Smooth muscle cell (in vitro differentiated cells): Measurements from ENCODE around the gene AMH. TPM values are rescaled to one million over a fixed set of nuclear protein-coding genes. Genes with fewer than 3 reads are reported as not detected.
A peak's percentile ranks its signal among the peaks of the same experiment; 100 is the strongest.

Experiments used
- DNase-seq: peaks from one replicate; lab custom pipeline; 2025; ENCODE audit not compliant: unreplicated experiment; lab: John Stamatoyannopoulos, UW
- H2AFZ ChIP-seq: fragments of 200-600 bp; sonication (generic); 2 replicates; pipeline ENCODE4 v1.6.0; 2016; ENCODE audit warnings: antibody characterized with exemption, low read depth, mild to moderate bottlenecking
- H3F3A ChIP-seq: fragments of 200-600 bp; sonication (generic); 2 replicates; pipeline ENCODE4 v1.6.0; 2017; ENCODE audit warnings: antibody characterized with exemption, low read depth
- H3K27ac ChIP-seq: fragments of 200-600 bp; sonication (generic); 2 replicates; pipeline ENCODE4 v1.5.1; 2016; ENCODE audit warnings: low read depth, mild to moderate bottlenecking
- H3K27me3 ChIP-seq: fragments of 200-600 bp; sonication (generic); 2 replicates; pipeline ENCODE4 v1.6.1; 2016; ENCODE audit warnings: low read depth, mild to moderate bottlenecking
- H3K36me3 ChIP-seq: fragments of 200-600 bp; sonication (generic); 2 replicates; pipeline ENCODE4 v1.5.1; 2016; ENCODE audit warnings: low read depth
- H3K4me1 ChIP-seq: fragments of 200-600 bp; sonication (generic); 2 replicates; pipeline ENCODE4 v1.5.1; 2016; ENCODE audit warnings: low read depth
- H3K4me2 ChIP-seq: fragments of 200-600 bp; sonication (generic); 2 replicates; pipeline ENCODE4 v1.6.0; 2016; ENCODE audit warnings: mild to moderate bottlenecking
- H3K4me3 ChIP-seq: fragments of 200-600 bp; sonication (generic); 2 replicates; pipeline ENCODE4 v1.5.1; 2016; ENCODE audit warnings: mild to moderate bottlenecking
- H3K79me2 ChIP-seq: fragments of 200-600 bp; sonication (generic); 2 replicates; pipeline ENCODE4 v1.6.0; 2016; ENCODE audit warnings: low read depth, mild to moderate bottlenecking
- H3K9ac ChIP-seq: fragments of 200-600 bp; sonication (generic); 2 replicates; pipeline ENCODE4 v1.6.0; 2016; ENCODE audit warnings: low read depth
- H3K9me3 ChIP-seq: fragments of 200-600 bp; sonication (generic); replicated peaks from 2 replicates; pipeline ENCODE4 v1.5.1; 2016; ENCODE audit warnings: low read depth
- H4K20me1 ChIP-seq: fragments of 200-600 bp; sonication (generic); 2 replicates; pipeline ENCODE4 v1.6.0; 2016; ENCODE audit warnings: low read depth
- CTCF ChIP-seq: fragments of 200-600 bp; sonication (generic); IDR thresholded peaks from 2 replicates; pipeline ENCODE4 v1.5.1; 2017; ENCODE audit warnings: borderline replicate concordance, mild to moderate bottlenecking, antibody characterized with exemption; ENCODE audit not compliant: insufficient read depth, poor library complexity, severe bottlenecking
- WGBS: methylation state at CpG from one replicate; pipeline ENCODE4 v1.1.7; 2016; ENCODE audit warnings: low lambda C conversion rate; 5-methylcytosine and 5-hydroxymethylcytosine counted together
- polyA plus RNA-seq: library from polyadenylated mRNA; unstranded; fragments of >200 nt; fragmentation: Nextera tagmentation; extraction: Ambion mirVana; gene quantifications from 2 replicates; pipeline ENCODE4 v1.2.1, GENCODE V29; 2016
- total RNA-seq: library from RNA; depleted of rRNA; stranded (reverse); fragments of >200 nt; gene quantifications from 2 replicates; pipeline ENCODE4 v1.2.3, GENCODE V29; 2014

Gene AMH
- total and polyA plus RNA-seq, 2 experiments from 2014 or later: 2.9 to 12.6 TPM

DNA sequence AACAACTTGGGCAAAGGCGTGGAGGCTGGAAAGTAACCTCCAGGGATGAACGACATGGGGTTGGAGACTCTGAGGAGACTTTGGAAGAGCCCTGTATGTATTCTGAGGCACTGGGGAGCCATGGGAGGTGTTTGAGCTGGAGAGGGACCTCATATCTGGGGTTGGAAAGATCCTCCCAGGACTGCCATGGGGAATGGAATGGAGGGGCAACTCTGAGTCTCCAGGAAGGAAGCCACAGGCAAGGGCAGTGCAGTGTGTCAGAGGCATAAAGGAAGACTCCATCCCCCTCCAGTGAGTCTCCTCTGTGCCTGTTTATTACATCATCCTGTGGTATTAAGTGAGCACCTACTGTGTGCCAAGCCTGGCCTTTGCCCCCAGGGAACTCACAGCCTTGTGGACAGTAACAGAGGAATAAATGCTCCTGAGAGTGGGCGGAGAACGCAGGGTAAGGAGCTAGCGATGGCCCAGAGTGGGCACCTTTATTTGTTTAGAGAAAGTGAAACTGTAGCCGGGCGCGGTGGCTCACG, 25.1 kb downstream of the AMH start:
- TF ChIP-seq CTCF: no peak
- H3K27ac ChIP-seq: peak overlapping the region; percentile 56
- 89% methylated on average over 9 of the region's 9 CpGs for WGBS
- H3K4me2 ChIP-seq: no peak overlapping the region
- H3K4me3 ChIP-seq: no peak overlapping the region
- H3K27me3 ChIP-seq: no peaks in the 10 kb centered on the region
- peaks cover 57% of the 10 kb centered on the region for H3K79me2 ChIP-seq
- H3K9me3 ChIP-seq: no peaks in the 10 kb centered on the region
- H4K20me1 ChIP-seq: peaks cover 88% of the 10 kb centered on the region
- H3K36me3 ChIP-seq: no peaks in the 10 kb centered on the region
- H2AFZ ChIP-seq: no peak overlapping the region
- no peak for DNase-seq
- no peak overlapping the region for H3K9ac ChIP-seq
- H3F3A ChIP-seq: peaks cover 36% of the 10 kb centered on the region
- H3K4me1 ChIP-seq: peaks cover 24% of the 10 kb centered on the region

DNA sequence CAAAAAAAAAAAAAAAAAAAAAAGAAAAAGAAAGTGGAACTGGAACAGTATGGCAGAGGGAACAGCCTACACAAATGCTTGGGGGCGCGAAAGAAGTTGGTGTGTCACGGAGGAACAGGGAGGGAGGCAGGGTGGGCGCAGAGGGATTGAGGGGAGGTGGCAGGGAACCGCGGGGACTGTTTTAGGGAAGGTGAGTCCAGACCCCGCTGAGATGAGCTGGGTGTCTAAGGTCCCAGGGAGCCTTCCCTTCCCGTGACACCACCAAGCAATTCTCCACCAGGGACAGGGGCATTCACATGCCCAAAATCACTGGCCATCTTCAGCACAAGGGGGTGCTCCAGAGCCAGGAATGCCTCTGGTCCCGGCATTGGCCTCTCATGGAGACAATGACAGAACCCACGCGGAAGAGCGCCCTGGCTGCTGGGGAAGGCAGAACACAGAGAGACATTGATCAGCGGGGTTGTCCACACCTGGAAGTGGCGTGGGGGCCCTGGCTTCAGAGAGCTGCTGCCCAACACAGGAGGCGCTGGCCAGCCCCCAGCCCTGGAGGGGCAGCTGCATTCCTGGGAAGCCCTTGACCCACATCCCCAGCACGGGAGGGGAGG, 25.9 kb downstream of the AMH start:
- H3K27ac ChIP-seq: no peak overlapping the region
- no peak overlapping the region for H3K4me2 ChIP-seq
- no peaks in the 10 kb centered on the region for H3K36me3 ChIP-seq
- no peak overlapping the region for H2AFZ ChIP-seq
- no peak overlapping the region for H3K4me3 ChIP-seq
- no peak overlapping the region for H3K9ac ChIP-seq
- H3K9me3 ChIP-seq: no peaks in the 10 kb centered on the region
- 68% methylated on average over 16 of the region's 16 CpGs for WGBS
- H3F3A ChIP-seq: peaks cover 34% of the 10 kb centered on the region
- peak; percentile 47 for TF ChIP-seq CTCF
- DNase-seq: no peak
- peaks cover 24% of the 10 kb centered on the region for H3K4me1 ChIP-seq
- peaks cover 50% of the 10 kb centered on the region for H3K79me2 ChIP-seq
- H4K20me1 ChIP-seq: peaks cover 89% of the 10 kb centered on the region
- no peaks in the 10 kb centered on the region for H3K27me3 ChIP-seq

DNA sequence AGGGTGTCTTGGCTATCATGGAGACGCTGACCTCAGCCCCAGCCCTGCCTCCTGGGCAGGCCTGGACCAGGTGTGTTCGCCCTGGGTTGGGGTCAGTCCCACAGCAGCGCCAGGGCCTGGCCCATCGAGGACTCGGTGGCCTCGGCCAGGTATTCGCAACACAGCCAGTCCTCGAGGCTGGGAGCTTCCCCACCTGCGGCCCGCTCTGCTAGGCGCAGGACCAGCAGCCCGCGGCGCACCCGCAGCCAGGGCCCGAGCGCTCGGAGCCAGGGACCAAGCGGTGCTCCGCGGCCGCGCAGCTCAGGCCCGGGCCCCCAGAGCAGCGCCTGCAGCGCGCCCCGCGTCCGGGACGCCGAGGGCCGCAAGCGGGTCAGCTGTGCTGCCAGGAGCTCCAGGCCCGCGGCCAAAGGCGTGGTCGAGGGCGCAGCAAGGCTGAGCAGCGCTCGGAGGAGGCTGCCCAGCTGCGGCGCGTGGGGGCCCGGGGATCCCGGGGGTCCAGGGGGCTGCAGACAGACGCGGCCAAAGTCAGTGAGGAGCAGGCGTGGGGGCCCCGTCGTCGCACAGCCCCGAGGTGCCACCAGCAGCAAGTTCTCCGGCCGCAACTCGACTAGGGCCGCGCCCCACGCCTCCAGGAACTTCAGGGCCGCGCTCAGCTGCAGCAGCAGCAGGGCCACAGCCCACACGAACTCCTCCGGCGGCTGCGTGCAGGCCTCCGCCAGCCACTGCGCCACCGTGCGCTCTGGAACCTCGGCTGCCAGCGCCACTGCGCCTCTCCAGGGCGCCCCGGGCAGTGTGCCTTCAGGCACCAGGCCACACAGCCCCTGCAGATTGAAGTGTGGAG, 26.7 kb downstream of the AMH start:
- TF ChIP-seq CTCF: no peak
- DNase-seq: no peak
- WGBS: 98% methylated on average over 50 of the region's 74 CpGs

More for the DNA sequence above, 26.7 kb downstream of the AMH start:
- no peak overlapping the region for H3K4me2 ChIP-seq
- H3K36me3 ChIP-seq: no peaks in the 10 kb centered on the region
- H3K9me3 ChIP-seq: no peaks in the 10 kb centered on the region
- no peaks in the 10 kb centered on the region for H3K27me3 ChIP-seq
- no peak overlapping the region for H3K9ac ChIP-seq
- H4K20me1 ChIP-seq: peaks cover 85% of the 10 kb centered on the region
- peaks cover 43% of the 10 kb centered on the region for H3K79me2 ChIP-seq
- H3F3A ChIP-seq: peaks cover 30% of the 10 kb centered on the region
- H3K4me1 ChIP-seq: peaks cover 24% of the 10 kb centered on the region
- H3K4me3 ChIP-seq: no peak overlapping the region
- H3K27ac ChIP-seq: no peak overlapping the region
- H2AFZ ChIP-seq: no peak overlapping the region
